ENCODE data around the gene C19orf38. TPM values are rescaled to one million over a fixed set of nuclear protein-coding genes. Genes with fewer than 3 reads are reported as not detected.

The C19orf38 gene
- total and polyA plus RNA-seq, 2 donors (not counting 1 experiment from before 2014, with no cell fraction given) = 1.7 to 2.4 TPM

- peaks cover 0 to 2% (median 0%) of the 10 kb centered on the region in 4 experiments for H3K27me3 ChIP-seq (replicated peaks in 1 of 4; ENCODE audit: control extremely low read depth in 1 of 4, control insufficient read depth in 3 of 4, insufficient read depth in 4 of 4, low read length in 3 of 4)
- no peaks in the 10 kb centered on the region for H3K27me3 Mint-ChIP-seq
- peaks cover 9 to 18% of the 10 kb centered on the region in 2 donors for H3K4me1 ChIP-seq (ENCODE audit: control insufficient read depth in 2 of 2, insufficient read depth in 2 of 2, low read length in 2 of 2)
- DNase-seq (peak; percentile 11), ATAC-seq (ENCODE audit: low read depth) (no peak)
- no peak for TF ChIP-seq EZH2 (IDR thresholded peaks at IDR 0.05; ENCODE audit: borderline replicate concordance, insufficient read depth, low read depth, low read length, poor library complexity, severe bottlenecking)
- TF ChIP-seq CTCF (IDR thresholded peaks at IDR 0.05) = no peak
- no peak overlapping the region for H3K27ac ChIP-seq (ENCODE audit: low read length in 2 of 2)
- no peak overlapping the region for H3K4me2 ChIP-seq (replicated peaks; ENCODE audit: low read depth, low read length, poor library complexity, severe bottlenecking)
- H3K4me1 Mint-ChIP-seq = peaks cover 24% of the 10 kb centered on the region
- H3K4me3 ChIP-seq (ENCODE audit: control extremely low read depth in 1 of 5, extremely low read depth in 1 of 5, insufficient read depth in 1 of 5, low read depth in 2 of 5, low read length in 4 of 5) = no peak overlapping the region
- CTCF ChIA-PET = interaction anchor here (0.7 to 7.4 kb wide), 23 partner anchors 8 to 603 kb away, joined by 3 to 62 read pairs (median 4); partner anchors contain the start of genes DNM2, QTRT1 and TMED1
- H4K20me1 ChIP-seq (ENCODE audit: control insufficient read depth, insufficient read depth, low read length, poor library complexity, severe bottlenecking) = no peaks in the 10 kb centered on the region
- H3K36me3 ChIP-seq (replicated peaks in 1 of 2; ENCODE audit: control extremely low read depth in 1 of 2, control insufficient read depth in 1 of 2, extremely low read depth in 1 of 2, insufficient read depth in 2 of 2, low read length in 1 of 2) = no peaks in the 10 kb centered on the region
- peak overlapping the region; percentile 81 for H2AFZ ChIP-seq (ENCODE audit: insufficient read depth, low read depth, low read length, poor library complexity, severe bottlenecking)
- WGBS (ENCODE audit: insufficient coverage) = 95% methylated on average over 15 of the region's 18 CpGs
- no peak overlapping the region for H3K9ac ChIP-seq (ENCODE audit: low read length)
- no peaks in the 10 kb centered on the region for H3K79me2 ChIP-seq (ENCODE audit: control insufficient read depth, insufficient read depth, low read length)
- H3K9me3 Mint-ChIP-seq (ENCODE audit: insufficient read depth) = no peaks in the 10 kb centered on the region
- H3K27ac Mint-ChIP-seq = no peak overlapping the region
- POLR2A ChIA-PET = interaction anchor here (0.6 to 1.1 kb wide), 2 partner anchors 27 to 62 kb away, joined by 3 to 5 read pairs; partner anchors contain the start of gene TMED1
- intact Hi-C loops (cut with micrococcal nuclease) = no loop called here
- no peaks in the 10 kb centered on the region for H3K9me3 ChIP-seq (ENCODE audit: control extremely low read depth in 1 of 3, control insufficient read depth in 2 of 3, insufficient read depth in 1 of 3, low read length in 2 of 3)
- H3K4me3 Mint-ChIP-seq = no peak overlapping the region
These were observed 15.0 kb downstream of the C19orf38 start for GRCh38 chr19:10863107-10863717.

- Histone ChIP-seq H2AFZ (ENCODE audit: insufficient read depth, low read depth, low read length, poor library complexity, severe bottlenecking) (peak overlapping the region; percentile 81), H3K9ac (ENCODE audit: low read length) (no peak overlapping the region), H3K9me3 (ENCODE audit: control extremely low read depth in 1 of 3, control insufficient read depth in 2 of 3, insufficient read depth in 1 of 3, low read length in 2 of 3) (no peaks in the 10 kb centered on the region), H3K36me3 (replicated peaks in 1 of 2; ENCODE audit: control extremely low read depth in 1 of 2, control insufficient read depth in 1 of 2, extremely low read depth in 1 of 2, insufficient read depth in 2 of 2, low read length in 1 of 2) (no peaks in the 10 kb centered on the region), H3K27ac (ENCODE audit: low read length in 2 of 2) (no peak overlapping the region), H3K79me2 (ENCODE audit: control insufficient read depth, insufficient read depth, low read length) (no peaks in the 10 kb centered on the region), H3K4me2 (replicated peaks; ENCODE audit: low read depth, low read length, poor library complexity, severe bottlenecking) (peak overlapping the region; percentile 46), H3K4me1 (ENCODE audit: control insufficient read depth in 2 of 2, insufficient read depth in 2 of 2, low read length in 2 of 2) (peaks cover 21 to 31% of the 10 kb centered on the region in 2 donors), H3K27me3 (replicated peaks in 1 of 4; ENCODE audit: control extremely low read depth in 1 of 4, control insufficient read depth in 3 of 4, insufficient read depth in 4 of 4, low read length in 3 of 4) (no peaks in the 10 kb centered on the region), H4K20me1 (ENCODE audit: control insufficient read depth, insufficient read depth, low read length, poor library complexity, severe bottlenecking) (no peaks in the 10 kb centered on the region), H3K4me3 (ENCODE audit: control extremely low read depth in 1 of 5, extremely low read depth in 1 of 5, insufficient read depth in 1 of 5, low read depth in 2 of 5, low read length in 4 of 5) (no peak overlapping the region)
- CTCF ChIA-PET = interaction anchor here (0.7 to 7.4 kb wide), 37 partner anchors 9 to 995 kb away, joined by 3 to 62 read pairs (median 4); partner anchors contain the start of genes DNM2, QTRT1 and TMED1
- WGBS (ENCODE audit: insufficient coverage) = 24% methylated on average over 6 of the region's 6 CpGs
- intact Hi-C loops (cut with micrococcal nuclease) = loop anchor here (1.0 kb wide), 2 partner anchors 28 to 147 kb away; partner anchors contain the start of gene TMED1
- H3K4me3 Mint-ChIP-seq = no peak overlapping the region
- H3K4me1 Mint-ChIP-seq = peaks cover 34% of the 10 kb centered on the region
- H3K27ac Mint-ChIP-seq = peak overlapping the region; percentile 38
- no peaks in the 10 kb centered on the region for H3K9me3 Mint-ChIP-seq (ENCODE audit: insufficient read depth)
- H3K27me3 Mint-ChIP-seq = no peaks in the 10 kb centered on the region
- ATAC-seq (ENCODE audit: low read depth) = peak; percentile 69
- peak; percentile 81 for DNase-seq
- POLR2A ChIA-PET = interaction anchor here (0.6 to 1.3 kb wide), 3 partner anchors 29 to 148 kb away, joined by 3 to 5 read pairs (median 3); partner anchors contain the start of genes DNM2 and TMED1
- TF ChIP-seq EZH2 (IDR thresholded peaks at IDR 0.05; ENCODE audit: borderline replicate concordance, insufficient read depth, low read depth, low read length, poor library complexity, severe bottlenecking) (no peak), CTCF (IDR thresholded peaks at IDR 0.05) (peak; percentile 83)
These were observed 16.3 kb downstream of the C19orf38 start for GRCh38 chr19:10864538-10864899.
